Endothelial cell of umbilical vein (primary cell): Measurements from ENCODE around the gene TXK. TPM values are rescaled to one million over a fixed set of nuclear protein-coding genes. Genes with fewer than 3 reads are reported as not detected.

Experiments used
- BruUV-seq: library from RNA; stranded (reverse); fragments of 400-500 nt; replicated peaks from 2 replicates; lab custom pipeline; 2021; lab: Mats Ljungman, UMichigan
- CTCF ChIA-PET: fragments of 300-600, 350-600 bp; sonication (Branson Sonifier 250); formaldehyde crosslinking; loops from one replicate; lab custom pipeline; 2021; ENCODE audit warnings: antibody characterized with exemption, inconsistent platforms; lab: Charles Lee
- POLR2A ChIA-PET: fragments of 300-600, 350-600 bp; sonication (Branson Sonifier 250); formaldehyde crosslinking; loops from one replicate; lab custom pipeline; 2021; ENCODE audit warnings: antibody characterized with exemption, inconsistent platforms; lab: Charles Lee
- DNase-seq: peaks from one replicate; pipeline ENCODE4 v3.0.0-alpha.2; 2011; ENCODE audit warnings: low read depth, low spot score
- FAIRE-seq: peaks from 2 replicates; lab custom pipeline; 2011; peaks lifted over from hg19 to GRCh38; lab: Jason Lieb, UNC
- H2AFZ ChIP-seq: 2 replicates; pipeline ENCODE4 v1.6.0; 2012; ENCODE audit warnings: low read depth, low read length, control low read depth, inconsistent platforms
- H3K27ac ChIP-seq: 2 replicates; pipeline ENCODE4 v1.5.1; 2011; ENCODE audit warnings: low read depth, mild to moderate bottlenecking, control low read depth, low read length, moderate library complexity; ENCODE audit not compliant: insufficient read depth
- H3K27me3 ChIP-seq, 2 experiments: 2 replicates each; pipeline versions ENCODE4 v1.6.0 to v1.6.1; 2011; ENCODE audit warnings: low read length in 2 of 2, mixed read lengths in 1 of 2; ENCODE audit not compliant: control insufficient read depth in 2 of 2, insufficient read depth in 2 of 2
- H3K36me3 ChIP-seq, 2 experiments: 2 replicates in 1 of 2; 3 replicates in 1 of 2; pipeline ENCODE4 v1.5.1; 2011; ENCODE audit warnings: low read length in 2 of 2, mild to moderate bottlenecking in 1 of 2, moderate library complexity in 1 of 2; ENCODE audit not compliant: control insufficient read depth in 2 of 2, insufficient read depth in 2 of 2; ENCODE audit errors: extremely low read depth in 1 of 2
- H3K4me1 ChIP-seq: 3 replicates; pipeline ENCODE4 v1.5.1; 2011; ENCODE audit warnings: mild to moderate bottlenecking, low read length; ENCODE audit not compliant: control insufficient read depth, insufficient read depth; ENCODE audit errors: extremely low read depth
- H3K4me2 ChIP-seq: 2 replicates; pipeline ENCODE4 v1.6.1; 2011; ENCODE audit warnings: low read length, control low read depth, mixed read lengths; ENCODE audit not compliant: insufficient read depth
- H3K4me3 ChIP-seq, 3 experiments: fragments of 200-600 bp in 1 of 3; sonication (generic), shearing (Covaris generic) in 1 of 3; replicated peaks in 1 of 3; 2 replicates each; pipeline ENCODE4 v1.5.1; 2011 to 2016; ENCODE audit warnings: control low read depth in 3 of 3, low read length in 3 of 3, mild to moderate bottlenecking in 2 of 3, inconsistent platforms in 1 of 3, low read depth in 1 of 3, moderate library complexity in 1 of 3; ENCODE audit not compliant: insufficient read depth in 1 of 3
- H3K79me2 ChIP-seq: 2 replicates; pipeline ENCODE4 v1.6.0; 2012; ENCODE audit warnings: low read length, inconsistent platforms; ENCODE audit not compliant: control insufficient read depth, insufficient read depth
- H3K9ac ChIP-seq: replicated peaks from 2 replicates; pipeline ENCODE3; 2011; ENCODE audit warnings: low read length, control low read depth; ENCODE audit not compliant: insufficient read depth; ENCODE audit errors: extremely low read depth
- H3K9me1 ChIP-seq: replicated peaks from 3 replicates; pipeline ENCODE4 v1.6.0; 2011; ENCODE audit warnings: mild to moderate bottlenecking, low read length; ENCODE audit not compliant: control insufficient read depth, insufficient read depth; ENCODE audit errors: extremely low read depth
- H3K9me3 ChIP-seq: replicated peaks from 2 replicates; pipeline ENCODE4 v1.5.1; 2012; ENCODE audit warnings: low read length, inconsistent platforms; ENCODE audit not compliant: control insufficient read depth, insufficient read depth
- H4K20me1 ChIP-seq: replicated peaks from 2 replicates; pipeline ENCODE3; 2011; ENCODE audit warnings: mild to moderate bottlenecking, low read length; ENCODE audit not compliant: control insufficient read depth, insufficient read depth; ENCODE audit errors: extremely low read depth
- CTCF ChIP-seq, 2 donors: IDR thresholded peaks; 1 replicate in 1 of 2; 2 replicates in 1 of 2; pipeline ENCODE4 v1.5.1; 2011; ENCODE audit warnings: low read length in 2 of 2, mild to moderate bottlenecking in 2 of 2, moderate library complexity in 2 of 2, control low read depth in 1 of 2, inconsistent platforms in 1 of 2, low read depth in 1 of 2; ENCODE audit not compliant: insufficient read depth in 1 of 2; ENCODE audit errors: extremely low read depth in 1 of 2
- EZH2 ChIP-seq: IDR thresholded peaks from 2 replicates; pipeline ENCODE4 v1.6.1; 2012; ENCODE audit warnings: borderline replicate concordance, low read depth, mild to moderate bottlenecking, moderate library complexity, low read length, inconsistent platforms; ENCODE audit not compliant: severe bottlenecking
- FOS ChIP-seq: IDR thresholded peaks from 2 replicates; pipeline ENCODE4 v1.6.1; 2011; ENCODE audit warnings: mild to moderate bottlenecking, low read length, moderate library complexity, borderline replicate concordance; ENCODE audit not compliant: insufficient read depth
- GATA2 ChIP-seq: IDR thresholded peaks from 2 replicates; pipeline ENCODE4 v1.7.0; 2011; ENCODE audit warnings: low read depth, mild to moderate bottlenecking, moderate library complexity, mixed read lengths, low read length; ENCODE audit not compliant: insufficient read length, insufficient read depth
- JUN ChIP-seq: IDR thresholded peaks from 2 replicates; pipeline ENCODE4 v1.6.1; 2011; ENCODE audit warnings: borderline replicate concordance, low read depth; ENCODE audit not compliant: insufficient read length, insufficient read depth
- MAX ChIP-seq: IDR thresholded peaks from 2 replicates; pipeline ENCODE4 v1.6.1; 2011; ENCODE audit not compliant: insufficient read depth, insufficient read length
- MYC ChIP-seq: IDR thresholded peaks from one replicate; pipeline ENCODE4 v1.6.1; 2011; ENCODE audit warnings: mild to moderate bottlenecking, low read depth, low read length
- POLR2A ChIP-seq: IDR thresholded peaks from 2 replicates; pipeline ENCODE4 v1.6.1; 2012; ENCODE audit warnings: low read depth, mild to moderate bottlenecking, control low read depth, low read length
- POLR2AphosphoS5 ChIP-seq: IDR thresholded peaks from 2 replicates; pipeline ENCODE4 v1.6.1; 2012; ENCODE audit warnings: low read depth, mild to moderate bottlenecking, control low read depth, low read length, moderate library complexity; ENCODE audit not compliant: insufficient read depth
- dilution Hi-C: fragments of 300-500 bp; cut with MboI; formaldehyde crosslinking; loops from one replicate; pipeline ENCODE4 v1.15.0; 2019; ENCODE audit warnings: low sequenced_read_pairs; ENCODE audit not compliant: extremely low pct_ligation_motif_present
- intact Hi-C: fragments of 100-400 bp; cut with micrococcal nuclease; formaldehyde crosslinking; loops from one replicate; pipeline ENCODE4 v1.10.0; 2022
- polyA plus RNA-seq, 4 experiments: library from polyadenylated mRNA; depleted of rRNA in 3 of 4; stranded (reverse) in 3 of 4; unstranded in 1 of 4; fragments of >200 nt; gene quantifications; 2 replicates each; pipeline versions ENCODE4 v1.2.1 to v1.2.3, GENCODE V29; 2011 to 2012; ENCODE audit warnings: missing spikeins in 1 of 4
- total RNA-seq: library from RNA; stranded (reverse); gene quantifications from 2 replicates; pipeline ENCODE4 v1.2.3, GENCODE V29; 2021

The TXK gene
- total and polyA plus RNA-seq, 2 donors (not counting 3 experiments of a cell fraction or from before 2014, with no cell fraction given), result 0.26 to 0.97 TPM

- dilution Hi-C loops (no loop called here), intact Hi-C loops (no loop called here)
- no TSS peak for BruUV-seq
- H2AFZ ChIP-seq, result no peak overlapping the region
- no peak overlapping the region for H3K4me2 ChIP-seq
- no peaks in the 10 kb centered on the region for H4K20me1 ChIP-seq
- H3K9me1 ChIP-seq, result no peaks in the 10 kb centered on the region
- no peak overlapping the region for H3K4me3 ChIP-seq
- H3K27ac ChIP-seq, result no peak overlapping the region
- TF ChIP-seq EZH2 (no peak), MAX (no peak), MYC (no peak), JUN (no peak), POLR2AphosphoS5 (no peak), GATA2 (no peak), POLR2A (no peak), FOS (no peak), CTCF (IDR thresholded peaks at IDR 0.05; ENCODE audit: extremely low read depth in 1 of 2, insufficient read depth in 1 of 2, low read depth in 1 of 2, low read length in 2 of 2) (no peak)
- no peaks in the 10 kb centered on the region for H3K36me3 ChIP-seq
- ChIA-PET CTCF (no interaction called here), POLR2A (no interaction called here)
- H3K27me3 ChIP-seq, result no peaks in the 10 kb centered on the region
- no peaks in the 10 kb centered on the region for H3K9me3 ChIP-seq
- no peak overlapping the region for H3K9ac ChIP-seq
- FAIRE-seq (no peak), DNase-seq (no peak)
- no peaks in the 10 kb centered on the region for H3K4me1 ChIP-seq
- no peaks in the 10 kb centered on the region for H3K79me2 ChIP-seq
Measured at GRCh38 chr4:48156423-48156822, 22.4 kb upstream of the TXK start.
